ENCODE results near the gene DVL3.

The DVL3 gene

DNA sequence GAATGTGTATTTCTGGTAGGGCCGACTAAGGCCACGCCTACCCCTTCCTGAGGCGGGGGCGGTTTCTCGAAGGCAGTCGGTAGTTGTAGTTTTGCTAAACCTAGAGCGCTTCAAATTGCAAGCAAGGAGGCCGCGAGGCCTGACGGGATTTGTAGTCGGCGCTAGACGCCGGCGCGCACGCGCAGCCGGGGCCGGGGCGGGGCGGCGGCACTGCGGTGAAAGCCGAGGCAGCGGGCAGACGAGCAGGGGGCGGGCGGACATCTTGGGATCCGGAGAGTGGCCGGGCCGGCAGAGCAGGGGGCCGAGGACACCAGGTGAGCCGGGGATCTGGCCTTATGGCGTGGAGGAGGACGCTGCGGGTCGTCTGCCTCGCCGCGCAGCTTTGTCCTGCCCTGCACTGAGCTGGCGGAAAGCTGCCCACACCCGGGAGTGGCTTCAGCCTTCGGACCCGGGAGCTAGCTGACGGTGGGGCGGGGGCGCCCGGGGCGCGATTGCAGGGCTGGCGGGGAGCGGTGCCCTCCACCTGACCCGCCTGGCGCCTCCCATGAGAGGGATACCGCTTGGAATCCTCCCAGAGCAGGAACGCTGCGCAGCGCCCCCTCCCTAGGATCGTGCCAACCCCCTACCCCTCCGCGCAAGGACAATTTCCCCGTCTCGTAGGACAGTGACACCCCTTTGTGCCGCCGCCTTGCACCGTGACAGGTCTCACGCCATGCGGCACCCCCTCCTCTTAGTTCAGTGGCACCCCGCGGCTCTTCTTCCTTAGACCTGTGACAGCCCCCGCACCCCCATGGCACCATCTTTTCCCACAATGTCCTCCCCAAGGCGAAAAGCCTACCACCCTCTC lies 19.7 kb downstream of the DVL3 start, which contains the start of gene AP2M1:
TSS of gene AP2M1 (plus strand) at position 210 of the 847 bp plus-strand sequence. CDS start 2,139 bp downstream, outside the sequence.
- TF ChIP-seq POLR2AphosphoS5 (IDR thresholded peaks at IDR 0.05; ENCODE audit: low read depth, low read length) (peak; percentile 81), FOXP2 (optimal IDR thresholded peaks at IDR 0.05; ENCODE audit: borderline replicate concordance, extremely low read depth, extremely low read length, insufficient read depth) (peak; percentile 17), SIN3A (IDR thresholded peaks at IDR 0.05; ENCODE audit: borderline replicate concordance, insufficient read depth, low read length) (no peak), TAF1 (IDR thresholded peaks at IDR 0.05; ENCODE audit: borderline replicate concordance, insufficient read depth, low read length) (peak; percentile 71; the same call in 1 of the 2 replicates)

DNA sequence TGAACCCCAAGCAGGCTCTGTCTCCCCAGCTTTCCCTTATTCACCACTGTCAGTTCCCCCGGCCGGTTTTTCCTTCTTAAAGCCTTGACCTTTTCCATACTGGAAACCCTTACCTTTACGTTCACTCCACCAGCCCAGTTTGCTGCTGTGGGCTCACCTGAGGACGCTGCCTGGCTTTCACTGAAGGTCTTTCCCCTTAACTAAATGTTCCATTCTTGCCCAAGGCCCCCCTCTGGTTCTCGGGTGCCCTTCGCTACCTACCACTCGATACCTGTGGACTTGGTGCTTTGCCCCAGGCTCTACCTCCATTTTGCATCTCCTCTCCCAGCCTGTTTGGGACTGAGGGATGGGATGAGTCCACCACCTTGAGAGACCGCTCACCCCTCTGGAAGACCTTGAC lies 20.3 kb downstream of the DVL3 start:
- TF ChIP-seq TAF1 (IDR thresholded peaks at IDR 0.05; ENCODE audit: borderline replicate concordance, insufficient read depth, low read length), result no peak
- TF ChIP-seq, protein P1, sequence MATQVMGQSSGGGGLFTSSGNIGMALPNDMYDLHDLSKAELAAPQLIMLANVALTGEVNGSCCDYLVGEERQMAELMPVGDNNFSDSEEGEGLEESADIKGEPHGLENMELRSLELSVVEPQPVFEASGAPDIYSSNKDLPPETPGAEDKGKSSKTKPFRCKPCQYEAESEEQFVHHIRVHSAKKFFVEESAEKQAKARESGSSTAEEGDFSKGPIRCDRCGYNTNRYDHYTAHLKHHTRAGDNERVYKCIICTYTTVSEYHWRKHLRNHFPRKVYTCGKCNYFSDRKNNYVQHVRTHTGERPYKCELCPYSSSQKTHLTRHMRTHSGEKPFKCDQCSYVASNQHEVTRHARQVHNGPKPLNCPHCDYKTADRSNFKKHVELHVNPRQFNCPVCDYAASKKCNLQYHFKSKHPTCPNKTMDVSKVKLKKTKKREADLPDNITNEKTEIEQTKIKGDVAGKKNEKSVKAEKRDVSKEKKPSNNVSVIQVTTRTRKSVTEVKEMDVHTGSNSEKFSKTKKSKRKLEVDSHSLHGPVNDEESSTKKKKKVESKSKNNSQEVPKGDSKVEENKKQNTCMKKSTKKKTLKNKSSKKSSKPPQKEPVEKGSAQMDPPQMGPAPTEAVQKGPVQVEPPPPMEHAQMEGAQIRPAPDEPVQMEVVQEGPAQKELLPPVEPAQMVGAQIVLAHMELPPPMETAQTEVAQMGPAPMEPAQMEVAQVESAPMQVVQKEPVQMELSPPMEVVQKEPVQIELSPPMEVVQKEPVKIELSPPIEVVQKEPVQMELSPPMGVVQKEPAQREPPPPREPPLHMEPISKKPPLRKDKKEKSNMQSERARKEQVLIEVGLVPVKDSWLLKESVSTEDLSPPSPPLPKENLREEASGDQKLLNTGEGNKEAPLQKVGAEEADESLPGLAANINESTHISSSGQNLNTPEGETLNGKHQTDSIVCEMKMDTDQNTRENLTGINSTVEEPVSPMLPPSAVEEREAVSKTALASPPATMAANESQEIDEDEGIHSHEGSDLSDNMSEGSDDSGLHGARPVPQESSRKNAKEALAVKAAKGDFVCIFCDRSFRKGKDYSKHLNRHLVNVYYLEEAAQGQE (IDR thresholded peaks at IDR 0.05; ENCODE audit: insufficient read depth in 1 of 2, low read depth in 2 of 2, low read length in 2 of 2), result no peak
- no peak for TF ChIP-seq FOXP2 (optimal IDR thresholded peaks at IDR 0.05; ENCODE audit: borderline replicate concordance, extremely low read depth, extremely low read length, insufficient read depth)
- no peak for TF ChIP-seq SIN3A (IDR thresholded peaks at IDR 0.05; ENCODE audit: borderline replicate concordance, insufficient read depth, low read length)
- no peak for TF ChIP-seq POLR2AphosphoS5 (IDR thresholded peaks at IDR 0.05; ENCODE audit: low read depth, low read length)

DNA sequence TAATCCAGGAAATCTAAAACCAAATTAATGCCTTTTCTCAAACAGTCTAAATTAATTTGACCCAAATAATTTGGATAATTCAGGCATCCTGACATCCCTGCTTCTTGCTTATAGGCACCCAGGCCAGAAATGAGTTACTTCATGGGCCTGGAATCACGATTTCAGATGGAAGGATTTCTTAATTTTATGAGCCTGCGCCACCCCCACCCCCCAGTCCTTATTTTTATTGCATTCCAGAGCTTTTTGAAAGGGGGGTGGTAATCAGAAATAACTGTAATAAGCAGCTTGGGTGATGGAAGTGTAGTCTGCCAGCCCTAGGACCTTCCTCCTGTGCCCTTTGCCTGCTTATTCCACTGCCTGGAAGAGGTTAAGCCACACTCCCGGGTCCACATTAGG lies 20.8 kb downstream of the DVL3 start:
- TF ChIP-seq, protein P1 (IDR thresholded peaks at IDR 0.05; ENCODE audit: insufficient read depth in 1 of 2, low read depth in 2 of 2, low read length in 2 of 2), result no peak
- TF ChIP-seq FOXP2 (optimal IDR thresholded peaks at IDR 0.05; ENCODE audit: borderline replicate concordance, extremely low read depth, extremely low read length, insufficient read depth), result no peak
- TF ChIP-seq POLR2AphosphoS5 (IDR thresholded peaks at IDR 0.05; ENCODE audit: low read depth, low read length), result no peak
- no peak for TF ChIP-seq SIN3A (IDR thresholded peaks at IDR 0.05; ENCODE audit: borderline replicate concordance, insufficient read depth, low read length)
- TF ChIP-seq TAF1 (IDR thresholded peaks at IDR 0.05; ENCODE audit: borderline replicate concordance, insufficient read depth, low read length), result no peak

DNA sequence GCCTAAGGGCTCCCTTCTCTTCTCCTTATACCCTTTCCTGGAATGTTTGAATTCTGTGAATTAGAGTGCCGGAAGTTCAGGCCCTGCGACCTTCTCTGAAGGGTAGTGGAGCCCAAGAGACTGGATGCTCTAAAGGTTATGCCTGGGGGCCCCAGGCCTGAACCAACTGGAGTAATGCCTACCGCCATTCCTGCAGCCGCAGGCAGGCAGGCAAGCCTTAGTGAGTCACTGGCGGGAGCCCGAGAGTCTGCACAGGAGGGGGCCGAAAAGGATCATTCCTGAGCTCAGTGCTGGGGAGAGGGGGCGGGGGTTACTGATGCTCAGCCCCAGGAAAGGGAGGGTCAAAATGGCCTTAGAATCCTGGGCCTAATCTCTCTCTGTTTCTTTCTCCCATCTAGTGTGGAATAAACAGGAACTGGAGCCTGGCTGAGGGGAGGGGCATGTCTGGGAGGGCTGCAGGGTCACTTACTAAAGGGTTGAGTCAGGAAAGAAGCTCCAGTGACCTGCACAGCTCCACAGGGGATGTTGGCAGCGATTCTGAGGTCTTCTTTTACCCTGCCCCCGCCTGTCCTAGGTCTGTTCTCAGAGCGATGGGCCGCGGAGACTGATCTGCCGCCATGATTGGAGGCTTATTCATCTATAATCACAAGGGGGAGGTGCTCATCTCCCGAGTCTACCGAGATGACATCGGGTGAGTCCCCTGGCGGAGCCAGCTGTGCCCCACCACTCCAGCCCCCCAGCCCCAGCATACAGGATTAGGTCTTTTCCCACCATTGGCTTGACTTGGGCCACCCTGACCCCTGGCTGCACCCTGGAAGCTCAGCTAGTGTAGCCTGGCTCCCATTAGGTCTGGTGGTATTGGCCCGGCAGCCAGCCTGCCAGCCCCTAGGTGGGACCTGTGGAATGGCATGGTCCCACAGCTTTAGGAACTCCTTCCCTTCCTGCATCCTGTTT lies 21.5 kb downstream of the DVL3 start:
- TF ChIP-seq POLR2AphosphoS5 (IDR thresholded peaks at IDR 0.05; ENCODE audit: low read depth, low read length) (peak; percentile 55; the same call in 1 of the 2 replicates), SIN3A (IDR thresholded peaks at IDR 0.05; ENCODE audit: borderline replicate concordance, insufficient read depth, low read length) (0 out of 2 replicates have a peak, but pooled peaks have one; percentile 10), TAF1 (IDR thresholded peaks at IDR 0.05; ENCODE audit: borderline replicate concordance, insufficient read depth, low read length) (no peak; the same call in 1 of the 2 replicates), FOXP2 (optimal IDR thresholded peaks at IDR 0.05; ENCODE audit: borderline replicate concordance, extremely low read depth, extremely low read length, insufficient read depth) (no peak)
- TF ChIP-seq, protein P1 (IDR thresholded peaks at IDR 0.05; ENCODE audit: insufficient read depth in 1 of 2, low read depth in 2 of 2, low read length in 2 of 2), result no peak

DNA sequence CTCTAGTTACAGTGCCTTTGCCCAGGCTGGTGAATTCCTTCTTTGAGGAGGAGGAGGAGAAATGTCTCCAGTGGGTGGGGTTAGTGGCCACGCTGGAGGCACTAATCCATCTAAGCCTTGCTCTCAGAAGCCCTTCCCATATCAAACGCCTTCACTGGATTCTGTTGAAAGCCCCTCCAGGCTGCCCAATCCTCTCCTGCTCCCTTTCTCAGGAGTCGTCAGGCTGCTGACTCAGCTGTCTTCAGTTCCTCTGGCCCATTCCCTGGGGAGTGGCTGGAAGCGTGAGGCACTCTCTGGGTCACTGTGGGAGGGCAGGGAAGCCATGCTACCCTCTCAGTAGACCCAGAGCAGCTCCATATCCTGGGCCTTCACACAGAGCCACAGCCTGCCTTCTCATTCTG lies 22.2 kb downstream of the DVL3 start:
- TF ChIP-seq POLR2AphosphoS5 (IDR thresholded peaks at IDR 0.05; ENCODE audit: low read depth, low read length) (no peak), TAF1 (IDR thresholded peaks at IDR 0.05; ENCODE audit: borderline replicate concordance, insufficient read depth, low read length) (no peak), FOXP2 (optimal IDR thresholded peaks at IDR 0.05; ENCODE audit: borderline replicate concordance, extremely low read depth, extremely low read length, insufficient read depth) (no peak)

All from PFSK-1 (cell line).